Tibial nerve (tissue), 4 donors: ENCODE measurements around the gene ZNF776. TPM values are rescaled to one million over a fixed set of nuclear protein-coding genes. Genes with fewer than 3 reads are reported as not detected.
"Not testable (repeated sequence)": the region's sequence is repeated elsewhere in the genome, so short reads cannot be mapped to it uniquely, and the experiment has no call there.

Experiments
- DNase-seq, 2 donors: peaks; one replicate each; pipeline ENCODE4 v3.0.0-alpha.2; 2019; ENCODE audit warnings: low spot score in 2 of 2
- H3K27ac ChIP-seq, 4 donors: fragments of 200-600 bp; sonication (generic) in 3 of 4; one replicate each; pipeline ENCODE4 v1.5.1; 2017 to 2019; ENCODE audit warnings: mild to moderate bottlenecking in 1 of 4
- H3K27me3 ChIP-seq, 2 donors: fragments of 200-600 bp; sonication (generic) in 1 of 2; one replicate each; pipeline versions ENCODE4 v1.5.1 to v1.6.0; 2017 to 2019
- H3K36me3 ChIP-seq, 3 donors: fragments of 200-600 bp; sonication (generic); one replicate each; pipeline ENCODE4 v1.5.1; 2018 to 2019
- H3K4me1 ChIP-seq, 4 donors: fragments of 200-600 bp; sonication (generic) in 3 of 4; one replicate each; pipeline ENCODE4 v1.5.1; 2017 to 2019
- H3K4me3 ChIP-seq, 4 donors: fragments of 200-600 bp; sonication (generic) in 3 of 4; one replicate each; pipeline ENCODE4 v1.5.1; 2017 to 2019; ENCODE audit warnings: mild to moderate bottlenecking in 1 of 4, moderate library complexity in 1 of 4
- H3K9me3 ChIP-seq, 4 donors: fragments of 200-600 bp; sonication (generic) in 3 of 4; one replicate each; pipeline ENCODE4 v1.5.1; 2017 to 2019
- EP300 ChIP-seq, 2 donors: sonication (generic); formaldehyde crosslinking; IDR thresholded peaks; one replicate each; pipeline ENCODE4 v1.6.1; 2017; ENCODE audit warnings: antibody characterized with exemption in 2 of 2, mild to moderate bottlenecking in 1 of 2
- POLR2A ChIP-seq, 2 donors: fragments of 450-650 bp; IDR thresholded peaks; one replicate each; pipeline ENCODE4 v1.6.1; 2017; ENCODE audit warnings: antibody characterized with exemption in 2 of 2, mild to moderate bottlenecking in 2 of 2, moderate library complexity in 2 of 2
- WGBS, 2 donors: methylation state at CpG; one replicate each; pipeline ENCODE4 v1.1.5; 2018; 5-methylcytosine and 5-hydroxymethylcytosine counted together
- total RNA-seq, 4 donors: library from RNA; depleted of rRNA; stranded (reverse); fragments of >200 nt; gene quantifications; one replicate each; pipeline ENCODE4 v1.1.0, GENCODE V29; 2016
- TF ChIP-seq, protein P1 (sequence below), 5 experiments: fragments of 200-600 bp in 3 of 5; fragments of 450-650 bp in 2 of 5; sonication (generic) in 3 of 5; IDR thresholded peaks; one replicate each; pipeline ENCODE4 v1.5.1; 2016 to 2019; ENCODE audit warnings: antibody characterized with exemption in 5 of 5, mild to moderate bottlenecking in 3 of 5, moderate library complexity in 2 of 5

ZNF776 gene
- total RNA-seq, 4 donors from 2014 or later = 10.8 to 18.4 (median 12.6) TPM

DNA sequence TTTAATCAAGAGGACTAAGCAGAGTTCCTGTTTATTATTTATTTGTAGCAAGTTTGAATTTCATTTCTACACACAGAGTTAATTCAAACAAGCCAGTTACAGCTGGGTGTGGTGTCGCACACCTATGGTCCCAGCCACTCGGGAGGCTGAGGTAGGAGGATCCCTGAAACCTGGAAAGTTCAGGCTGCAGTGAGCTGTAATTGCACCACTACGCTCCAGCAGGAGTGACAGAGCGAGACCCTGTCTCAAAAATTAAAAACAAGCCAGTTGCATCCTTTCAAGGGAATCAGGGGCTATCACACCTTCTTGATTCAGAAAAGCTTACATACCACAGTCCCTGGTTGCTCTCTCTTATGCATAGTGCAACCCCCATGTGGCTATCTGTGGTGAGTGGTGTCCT, 42.7 kb downstream of the ZNF776 start:
- WGBS, 2 donors = 95 to 96% methylated on average over 4 of the region's 4 CpGs
- no peaks in the 10 kb centered on the region for H3K4me1 ChIP-seq
- no peak for TF ChIP-seq EP300 (IDR thresholded peaks at IDR 0.05)
- TF ChIP-seq POLR2A (IDR thresholded peaks at IDR 0.05) = no peak
- TF ChIP-seq, protein P1, sequence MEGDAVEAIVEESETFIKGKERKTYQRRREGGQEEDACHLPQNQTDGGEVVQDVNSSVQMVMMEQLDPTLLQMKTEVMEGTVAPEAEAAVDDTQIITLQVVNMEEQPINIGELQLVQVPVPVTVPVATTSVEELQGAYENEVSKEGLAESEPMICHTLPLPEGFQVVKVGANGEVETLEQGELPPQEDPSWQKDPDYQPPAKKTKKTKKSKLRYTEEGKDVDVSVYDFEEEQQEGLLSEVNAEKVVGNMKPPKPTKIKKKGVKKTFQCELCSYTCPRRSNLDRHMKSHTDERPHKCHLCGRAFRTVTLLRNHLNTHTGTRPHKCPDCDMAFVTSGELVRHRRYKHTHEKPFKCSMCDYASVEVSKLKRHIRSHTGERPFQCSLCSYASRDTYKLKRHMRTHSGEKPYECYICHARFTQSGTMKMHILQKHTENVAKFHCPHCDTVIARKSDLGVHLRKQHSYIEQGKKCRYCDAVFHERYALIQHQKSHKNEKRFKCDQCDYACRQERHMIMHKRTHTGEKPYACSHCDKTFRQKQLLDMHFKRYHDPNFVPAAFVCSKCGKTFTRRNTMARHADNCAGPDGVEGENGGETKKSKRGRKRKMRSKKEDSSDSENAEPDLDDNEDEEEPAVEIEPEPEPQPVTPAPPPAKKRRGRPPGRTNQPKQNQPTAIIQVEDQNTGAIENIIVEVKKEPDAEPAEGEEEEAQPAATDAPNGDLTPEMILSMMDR (IDR thresholded peaks at IDR 0.05) = no peak
- H3K36me3 ChIP-seq = peaks cover 0 to 97% (median 0%) of the 10 kb centered on the region in 3 donors
- H3K4me3 ChIP-seq = no peak overlapping the region
- no peak overlapping the region for H3K27ac ChIP-seq
- H3K9me3 ChIP-seq = peaks cover 0 to 97% (median 26%) of the 10 kb centered on the region in 4 donors
- no peaks in the 10 kb centered on the region for H3K27me3 ChIP-seq
- no peak for DNase-seq

DNA sequence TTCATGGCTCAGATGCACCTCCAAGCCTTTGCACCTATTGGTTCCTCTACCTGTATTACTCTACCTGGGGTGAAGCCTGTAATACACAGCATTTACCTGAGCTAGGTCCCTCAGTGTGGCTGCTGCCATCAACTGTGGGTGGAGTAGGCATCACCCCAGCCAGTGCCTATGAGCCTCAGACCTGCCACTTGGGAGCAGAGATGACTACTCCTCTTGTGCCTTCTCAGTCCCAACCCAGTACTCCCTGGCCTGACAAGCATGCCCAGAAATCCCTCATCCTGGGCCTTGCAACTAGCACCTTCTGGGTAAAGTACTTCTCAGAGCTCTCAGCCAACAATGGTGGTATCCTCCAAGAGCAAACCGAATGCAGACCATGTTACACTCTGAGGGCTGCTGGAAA, 50.0 kb downstream of the ZNF776 start:
- H3K4me3 ChIP-seq, DNase-seq, H3K27me3 ChIP-seq, H3K27ac ChIP-seq, H3K4me1 ChIP-seq: not testable (repeated sequence)
- peaks cover 0 to 91% (median 0%) of the 10 kb centered on the region in 3 donors for H3K36me3 ChIP-seq
- H3K9me3 ChIP-seq = peaks cover 0 to 81% (median 3%) of the 10 kb centered on the region in 4 donors
- 89 to 100% methylated on average over 1 of the region's 1 CpG for WGBS, 2 donors

DNA sequence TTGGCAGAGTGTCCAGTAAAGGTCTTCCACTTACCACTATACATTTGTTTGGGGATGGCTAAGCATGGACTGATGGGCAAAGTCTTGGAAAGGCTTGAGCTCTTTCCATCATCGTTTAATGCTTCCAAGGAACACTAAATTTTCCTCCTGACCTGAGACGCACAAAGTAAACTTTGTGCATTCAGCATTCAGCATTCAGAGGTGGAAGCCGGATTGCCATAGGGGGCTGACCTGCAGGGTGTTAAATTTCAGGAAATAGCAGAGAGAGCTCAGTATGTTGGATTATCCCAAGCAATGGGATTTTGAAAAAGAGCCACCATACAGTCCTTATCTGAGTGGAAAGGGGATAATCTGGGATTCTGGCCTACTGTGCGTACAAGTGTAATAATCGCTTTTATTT, 54.1 kb downstream of the ZNF776 start:
- 61 to 70% methylated on average over 5 of the region's 5 CpGs for WGBS, 2 donors
- peaks cover 0 to 71% (median 0%) of the 10 kb centered on the region in 3 donors for H3K36me3 ChIP-seq
- no peaks in the 10 kb centered on the region for H3K27me3 ChIP-seq
- no peak overlapping the region for H3K27ac ChIP-seq
- no peak for DNase-seq
- H3K4me1 ChIP-seq = peaks cover 0 to 15% (median 0%) of the 10 kb centered on the region in 4 donors
- no peak overlapping the region for H3K4me3 ChIP-seq
- TF ChIP-seq, protein P1 (IDR thresholded peaks at IDR 0.05) = no peak
- TF ChIP-seq EP300 (IDR thresholded peaks at IDR 0.05) (no peak), POLR2A (IDR thresholded peaks at IDR 0.05) (no peak)
- H3K9me3 ChIP-seq = peaks cover 0 to 59% (median 0%) of the 10 kb centered on the region in 4 donors

DNA sequence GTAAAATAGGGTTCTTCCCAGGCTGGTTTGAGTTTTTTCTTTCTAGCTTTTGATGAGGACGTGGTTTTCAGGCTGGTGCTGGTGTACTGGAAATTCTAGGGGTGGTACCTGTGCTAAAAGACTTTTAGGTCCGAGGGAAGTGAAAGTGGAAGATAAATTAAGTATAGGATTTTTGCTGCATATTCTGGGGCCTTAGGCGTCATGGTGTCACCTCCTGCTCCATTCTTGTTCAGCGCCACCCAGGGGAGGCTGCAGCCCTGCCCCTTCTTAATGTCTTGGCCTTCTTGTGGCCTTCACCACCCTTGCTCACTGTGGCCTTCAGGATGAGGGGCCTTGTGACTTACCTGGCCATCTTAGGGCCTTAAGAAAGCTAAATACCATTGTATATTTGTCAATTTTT, 55.7 kb downstream of the ZNF776 start:
- Histone ChIP-seq H3K36me3 (peaks cover 0 to 71% (median 0%) of the 10 kb centered on the region in 3 donors), H3K27ac (no peak overlapping the region), H3K9me3 (peaks cover 0 to 51% (median 0%) of the 10 kb centered on the region in 4 donors), H3K27me3 (no peaks in the 10 kb centered on the region), H3K4me3 (no peak overlapping the region), H3K4me1 (peaks cover 0 to 15% (median 0%) of the 10 kb centered on the region in 4 donors)
- 87 to 93% methylated on average over 4 of the region's 4 CpGs for WGBS, 2 donors
- no peak for DNase-seq
- no peak for TF ChIP-seq POLR2A (IDR thresholded peaks at IDR 0.05)
- TF ChIP-seq, protein P1 (IDR thresholded peaks at IDR 0.05) = no peak
- TF ChIP-seq EP300 (IDR thresholded peaks at IDR 0.05) = no peak

DNA sequence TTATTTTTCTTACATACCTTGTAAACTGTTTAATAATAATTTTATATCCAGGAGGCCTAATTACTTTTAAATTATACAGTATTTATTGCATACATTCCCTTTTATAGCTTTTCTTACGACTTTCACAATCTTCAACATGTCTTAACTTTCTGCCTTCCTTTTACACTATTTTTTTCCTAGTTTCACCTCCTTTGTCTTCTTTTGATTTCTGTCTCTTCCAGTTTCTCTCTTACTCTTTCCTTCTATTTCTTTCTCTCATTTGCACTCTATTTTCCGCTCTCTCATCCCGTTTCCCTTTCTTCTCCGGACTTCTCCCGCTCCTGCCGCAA, 56.6 kb downstream of the ZNF776 start:
- no peak for DNase-seq
- Histone ChIP-seq H3K9me3 (peaks cover 0 to 49% (median 0%) of the 10 kb centered on the region in 4 donors), H3K27ac (peak overlapping the region in 3 of 4 donors; percentile 35 to 72 (median 72)), H3K4me3 (peak overlapping the region; percentile 21 to 55 (median 41)), H3K36me3 (peaks cover 0 to 74% (median 4%) of the 10 kb centered on the region in 3 donors), H3K4me1 (peaks cover 0 to 15% (median 0%) of the 10 kb centered on the region in 4 donors), H3K27me3 (no peaks in the 10 kb centered on the region)
- TF ChIP-seq EP300 (IDR thresholded peaks at IDR 0.05) (no peak), POLR2A (IDR thresholded peaks at IDR 0.05) (no peak)
- TF ChIP-seq, protein P1 (IDR thresholded peaks at IDR 0.05) = no peak
- WGBS, 2 donors = 8 to 11% methylated on average over 6 of the region's 6 CpGs
